NCI-H345 treated with DMSO at 0.1 percent for 48 hours (cell line): ENCODE data around the gene CLEC4C.
"Not testable (repeated sequence)": the region's sequence is repeated elsewhere in the genome, so short reads cannot be mapped to it uniquely, and the experiment has no call there.

Experiments
- DNase-seq: peaks from one replicate; lab custom pipeline; 2025; ENCODE audit not compliant: unreplicated experiment; lab: John Stamatoyannopoulos, UW

Gene CLEC4C, protein sequence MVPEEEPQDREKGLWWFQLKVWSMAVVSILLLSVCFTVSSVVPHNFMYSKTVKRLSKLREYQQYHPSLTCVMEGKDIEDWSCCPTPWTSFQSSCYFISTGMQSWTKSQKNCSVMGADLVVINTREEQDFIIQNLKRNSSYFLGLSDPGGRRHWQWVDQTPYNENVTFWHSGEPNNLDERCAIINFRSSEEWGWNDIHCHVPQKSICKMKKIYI

DNA sequence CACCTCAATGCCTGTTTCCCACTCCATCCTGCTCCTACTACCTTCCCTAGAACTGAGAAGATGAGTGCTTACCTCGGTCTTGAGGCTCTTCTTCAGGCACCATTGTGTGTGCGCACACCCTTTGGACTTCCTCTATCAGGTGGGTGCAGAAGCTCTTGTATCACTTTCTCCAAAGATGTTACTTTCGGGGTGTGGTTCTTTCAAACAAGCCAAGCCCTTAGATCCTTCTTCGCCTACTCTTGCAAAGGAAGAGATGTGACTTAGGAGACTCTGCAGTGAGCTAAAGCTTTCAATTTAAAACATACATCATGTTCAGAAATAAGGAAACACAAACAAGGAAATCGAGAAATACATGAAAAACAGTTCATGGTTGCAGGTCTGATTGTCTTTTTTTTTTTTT lies at the start of gene CLEC4C:
TSS of gene CLEC4C (minus strand) at position 130 of the 400 bp plus-strand sequence. CDS start at position 103, 27 bp downstream.
- DNase-seq = no peak

DNA sequence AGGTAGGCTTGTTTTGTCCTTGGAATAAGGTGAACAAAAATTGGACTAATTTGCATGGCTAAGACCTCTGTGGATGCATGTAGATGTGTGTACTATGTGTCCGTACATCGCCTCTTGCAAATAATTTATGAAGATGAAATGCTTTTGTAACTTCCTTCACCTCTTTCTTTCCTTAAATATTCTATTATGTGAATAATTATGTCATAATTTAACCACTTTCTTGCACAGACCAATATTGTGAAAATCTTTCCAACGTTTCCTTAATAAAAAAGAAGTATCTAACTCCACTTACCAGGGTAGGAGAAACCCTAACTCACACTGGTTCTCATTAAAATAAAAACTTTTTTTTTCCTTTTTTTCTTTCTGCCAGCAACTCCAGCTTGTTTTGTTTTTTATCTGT lies 46.0 kb upstream of the CLEC4C start:
- no peak for DNase-seq

DNA sequence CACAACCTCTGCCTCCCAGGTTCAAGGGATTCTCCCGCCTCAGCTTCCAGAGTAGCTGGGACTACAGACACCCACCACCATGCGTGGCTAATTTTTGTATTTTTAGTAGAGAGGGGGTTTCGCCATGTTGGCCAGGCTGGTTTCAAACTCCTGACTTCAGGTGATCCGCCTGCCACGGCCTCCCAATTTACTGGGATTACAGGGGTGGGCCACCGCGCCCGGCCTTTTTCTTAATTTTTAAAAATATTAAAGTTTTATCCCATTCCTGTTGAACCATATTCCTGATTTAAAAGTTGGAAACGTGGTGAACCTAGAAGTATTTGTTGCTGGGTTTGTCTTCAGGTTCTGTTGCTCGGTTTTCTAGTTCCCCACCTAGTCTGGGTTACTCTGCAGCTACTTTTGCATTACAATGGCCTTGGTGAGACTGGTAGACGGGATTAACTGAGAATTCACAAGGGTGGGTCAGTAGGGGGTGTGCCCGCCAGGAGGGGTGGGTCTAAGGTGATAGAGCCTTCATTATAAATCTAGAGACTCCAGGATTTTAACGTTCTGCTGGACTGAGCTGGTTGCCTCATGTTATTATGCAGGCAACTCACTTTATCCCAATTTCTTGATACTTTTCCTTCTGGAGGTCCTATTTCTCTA lies 41.8 kb upstream of the CLEC4C start, which contains the start of gene NANOG:
TSS of gene NANOG (plus strand) at position 519 of the 645 bp plus-strand sequence. CDS start 213 bp downstream, outside the sequence.
- DNase-seq = not testable (repeated sequence)

DNA sequence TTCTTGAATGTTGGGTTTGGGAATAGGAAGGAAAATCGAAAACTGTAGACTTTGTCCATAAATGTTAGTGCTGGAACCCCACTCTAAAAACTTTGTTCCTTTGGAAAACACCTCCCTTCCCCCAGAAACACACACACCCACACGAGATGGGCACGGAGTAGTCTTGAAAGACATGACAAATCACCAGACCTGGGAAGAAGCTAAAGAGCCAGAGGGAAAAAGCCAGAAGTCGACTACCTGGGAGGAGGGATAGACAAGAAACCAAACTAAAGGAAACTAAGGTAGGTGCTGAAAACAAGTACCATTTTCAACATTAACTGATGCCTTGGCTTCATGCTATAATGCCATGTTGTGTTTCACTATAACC lies 41.1 kb upstream of the CLEC4C start:
- DNase-seq = no peak

DNA sequence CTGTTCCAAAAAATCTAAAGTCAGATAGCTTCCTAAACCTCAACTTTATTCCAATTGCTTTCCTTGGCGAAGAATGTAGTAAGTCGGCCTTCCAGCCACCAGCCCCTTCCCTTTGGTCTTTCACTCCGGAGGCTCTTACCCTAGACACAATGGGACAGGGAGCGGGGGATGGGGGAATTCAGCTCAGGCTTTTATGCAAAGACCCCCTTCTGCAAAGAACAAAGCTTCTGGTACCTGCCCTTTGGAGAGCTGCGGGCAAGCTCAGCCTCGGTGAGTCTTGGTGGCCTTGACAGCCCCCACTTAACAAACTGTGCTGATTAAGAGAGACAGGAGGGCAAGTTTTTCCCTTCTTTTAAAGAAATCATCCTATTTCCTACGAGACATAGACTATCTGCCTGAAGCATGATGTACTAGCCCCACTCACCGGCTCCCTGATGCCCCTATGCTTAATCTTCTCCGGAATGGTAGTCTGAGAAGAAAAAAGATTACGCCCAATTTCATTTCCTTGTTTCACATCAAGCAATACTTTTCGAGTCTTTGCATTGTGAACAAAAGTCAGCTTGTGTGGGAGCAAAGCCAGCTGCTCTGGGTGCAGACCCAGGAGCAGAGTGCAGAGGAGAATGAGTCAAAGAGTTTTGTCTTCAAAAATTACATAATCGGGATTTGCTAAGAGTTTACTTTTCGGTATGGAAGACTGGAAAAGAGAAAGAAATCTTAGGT lies 40.6 kb upstream of the CLEC4C start:
- DNase-seq = no peak

DNA sequence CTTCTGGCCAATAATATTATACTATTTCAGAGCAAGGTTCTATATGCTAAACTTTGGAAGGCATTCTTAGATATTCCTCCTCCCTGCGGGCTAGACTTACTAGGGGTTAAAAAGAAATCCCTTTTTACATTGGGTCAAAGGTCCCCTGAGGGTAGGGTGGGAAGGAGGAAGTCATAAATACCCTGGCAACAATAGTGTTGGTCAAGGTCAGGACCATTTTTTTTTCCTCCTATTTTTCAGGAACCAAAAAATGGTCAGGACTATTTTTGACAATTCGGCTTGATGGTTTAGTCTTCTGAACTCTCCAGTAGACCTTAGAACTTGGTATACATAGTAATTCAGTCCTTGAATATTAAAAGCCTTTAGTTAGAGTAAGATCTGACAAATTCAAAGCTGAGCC lies 37.5 kb upstream of the CLEC4C start:
- DNase-seq = no peak

DNA sequence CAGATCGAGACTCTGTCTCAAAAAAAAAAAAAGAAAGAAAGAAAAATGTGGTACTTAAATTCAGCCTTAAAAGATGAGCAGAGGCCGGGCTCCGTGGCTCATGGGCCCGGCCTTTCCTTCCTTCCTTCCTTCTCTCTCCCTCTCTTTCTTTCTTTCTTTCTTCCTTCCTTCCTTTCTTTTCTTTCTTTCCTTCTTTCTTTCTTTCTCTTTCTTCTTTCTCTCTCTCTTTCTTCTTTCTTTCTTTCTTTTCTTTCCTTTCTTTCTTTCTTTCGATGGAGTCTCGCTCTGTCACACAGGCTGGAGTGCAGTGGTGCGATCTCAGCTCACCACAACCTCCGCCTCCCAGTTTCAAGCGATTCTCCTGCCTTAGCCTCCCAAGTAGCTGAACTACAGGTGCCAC lies 36.3 kb upstream of the CLEC4C start:
- not testable (repeated sequence) for DNase-seq

DNA sequence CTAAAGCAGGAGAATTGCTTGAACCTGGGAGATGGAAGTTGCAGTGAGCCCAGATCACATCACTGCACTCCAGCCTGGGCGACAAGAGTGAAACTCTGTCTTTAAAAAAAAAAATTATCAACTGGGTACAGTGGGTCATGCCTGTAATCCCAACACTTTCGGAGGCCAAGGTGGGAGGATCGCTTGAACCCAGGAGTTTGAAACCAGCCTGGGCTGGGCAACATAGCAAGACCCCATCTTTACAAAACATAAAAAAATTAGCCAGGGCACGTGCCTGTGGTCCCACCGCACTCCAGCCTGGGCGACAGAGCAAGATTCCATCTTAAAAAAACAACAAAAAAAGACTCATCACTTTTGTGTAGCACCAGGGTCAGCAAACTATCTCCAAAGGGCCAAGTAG lies 34.9 kb upstream of the CLEC4C start:
- no peak for DNase-seq

DNA sequence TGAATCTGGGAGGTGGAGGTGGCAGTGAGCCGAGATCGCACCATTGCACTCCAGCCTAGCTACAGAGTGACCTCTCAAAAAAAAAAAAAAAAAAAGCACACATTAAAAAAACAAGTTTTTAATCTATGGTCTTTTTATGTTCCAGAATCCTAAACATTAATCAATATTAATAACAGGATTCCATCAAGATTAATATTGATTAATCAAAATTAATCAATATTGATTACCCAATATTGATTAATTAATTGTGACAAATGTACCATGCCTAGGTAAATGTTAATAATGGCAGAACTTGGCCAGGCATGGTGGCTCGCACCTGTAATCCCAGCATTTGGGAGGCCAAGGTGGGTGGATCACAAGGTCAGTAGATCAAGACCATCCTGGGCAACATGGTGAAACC lies 34.1 kb upstream of the CLEC4C start:
- no peak for DNase-seq

DNA sequence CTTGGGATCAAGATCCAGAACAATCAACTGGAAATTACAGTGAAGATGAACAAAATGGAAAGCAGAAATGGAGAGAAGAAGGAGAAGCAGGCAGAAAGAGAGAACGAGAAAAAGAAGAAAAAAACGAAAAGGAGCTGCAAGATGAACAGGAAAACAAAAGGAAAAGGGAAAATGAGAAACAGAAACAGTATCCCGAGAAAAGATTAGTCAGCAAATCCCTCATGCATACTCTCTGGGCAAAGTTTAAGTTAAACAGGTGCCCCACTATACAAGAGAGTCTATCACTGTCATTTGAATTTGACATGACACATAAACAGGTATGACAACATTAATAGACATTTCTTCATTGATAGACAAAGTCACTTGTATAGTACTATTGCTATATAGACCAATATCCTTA lies 22.8 kb upstream of the CLEC4C start:
- no peak for DNase-seq

DNA sequence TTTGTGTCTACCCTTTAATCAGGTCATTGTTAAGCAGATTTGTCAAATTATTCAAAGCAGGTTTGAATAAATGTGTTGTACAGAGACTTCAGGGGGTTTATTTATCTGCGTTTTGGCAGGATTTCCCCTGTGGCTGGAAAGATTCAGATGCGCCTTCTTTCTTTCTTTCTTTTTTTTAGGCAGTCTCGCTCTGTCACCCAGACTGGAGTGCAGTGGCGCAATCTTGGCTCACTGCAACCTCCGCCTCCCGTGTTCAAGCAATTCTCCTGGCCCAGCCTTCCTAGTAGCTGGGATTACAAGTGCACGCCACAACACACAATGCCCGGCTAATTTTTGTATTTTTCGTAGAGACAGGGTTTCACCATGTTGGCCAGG lies 11.6 kb upstream of the CLEC4C start:
- no peak for DNase-seq

DNA sequence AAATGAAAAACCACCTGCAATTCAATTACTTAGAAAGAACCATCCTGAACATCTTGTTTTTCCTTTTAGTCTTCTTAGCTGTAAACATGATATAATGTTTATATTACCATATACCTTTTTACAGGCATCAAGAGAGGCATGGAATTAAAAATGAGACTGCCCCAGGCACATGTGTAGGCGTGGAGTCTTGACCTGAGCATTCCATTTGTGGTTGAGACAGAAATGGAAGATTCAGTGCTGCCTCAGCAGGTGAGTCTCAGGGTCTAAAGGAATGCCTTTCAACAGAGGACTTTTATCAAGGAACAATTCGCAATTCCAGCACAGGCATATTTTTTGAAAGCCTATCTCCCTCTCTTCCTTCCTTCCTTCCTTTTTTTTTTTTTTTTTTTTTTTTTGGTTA lies 9.8 kb upstream of the CLEC4C start:
- no peak for DNase-seq

DNA sequence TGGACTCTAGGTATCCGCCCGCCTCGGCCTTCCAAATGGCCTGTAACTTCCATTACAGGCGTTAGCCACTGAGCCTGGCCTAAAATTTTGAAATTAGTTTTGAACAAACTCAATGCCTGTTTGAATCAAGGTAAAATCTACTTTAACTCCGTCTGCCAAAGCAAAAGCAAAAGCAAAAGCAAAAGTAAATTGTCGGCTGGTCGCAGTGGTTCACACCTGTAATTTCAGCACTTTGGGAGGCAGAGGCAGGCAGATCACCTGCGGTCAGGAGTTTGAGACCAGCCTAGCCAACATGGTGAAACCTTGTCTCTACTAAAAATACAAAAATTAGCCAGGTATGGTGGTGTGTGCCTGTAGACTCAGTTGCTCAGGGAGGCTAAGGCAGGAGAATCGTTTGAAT lies 8.5 kb upstream of the CLEC4C start:
- not testable (repeated sequence) for DNase-seq

DNA sequence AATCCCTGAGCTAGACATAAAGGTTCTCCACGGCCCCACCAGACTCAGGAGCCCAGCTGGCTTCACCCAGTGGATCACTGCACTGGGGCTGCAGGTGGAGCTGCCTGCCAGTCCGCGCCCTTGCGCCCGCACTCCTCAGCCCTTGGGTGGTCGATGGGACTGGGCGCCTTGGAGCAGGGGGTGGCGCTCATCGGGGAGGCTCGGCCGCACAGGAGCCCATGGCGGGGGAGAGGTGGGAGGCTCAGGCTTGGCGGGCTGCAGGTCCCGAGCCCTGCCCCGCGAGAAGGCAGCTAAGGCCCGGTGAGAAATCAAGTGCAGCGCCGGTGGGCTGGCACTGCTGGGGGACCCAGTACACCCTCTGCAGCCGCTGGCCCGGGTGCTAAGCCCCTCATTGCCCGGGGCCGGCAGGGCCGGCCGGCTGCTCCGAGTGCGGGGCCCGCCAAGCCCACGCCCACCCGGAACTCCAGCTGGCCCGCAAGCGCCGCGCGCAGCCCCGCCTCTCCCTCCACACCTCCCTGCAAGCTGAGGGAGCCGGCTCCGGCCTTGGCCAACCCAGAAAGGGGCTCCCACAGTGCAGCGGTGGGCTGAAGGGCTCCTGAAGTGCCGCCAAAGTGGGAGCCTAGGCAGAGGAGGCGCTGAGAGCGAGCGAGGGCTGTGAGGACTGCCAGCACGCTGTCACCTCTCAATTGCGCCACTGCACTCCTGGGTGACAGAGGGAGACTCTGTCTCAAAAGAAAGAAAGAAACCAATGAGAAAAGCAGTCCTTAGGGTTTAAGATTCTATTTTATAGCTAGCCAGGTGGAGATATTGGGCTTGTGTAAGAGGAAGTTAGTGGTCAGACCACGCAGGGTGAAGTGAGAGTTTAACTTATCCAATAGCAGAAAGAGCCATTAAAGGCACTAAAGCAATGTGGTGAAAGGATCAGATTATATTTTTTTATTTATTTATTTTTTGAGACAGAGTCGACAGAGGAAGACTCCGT lies 5.1 kb upstream of the CLEC4C start:
- not testable (repeated sequence) for DNase-seq

DNA sequence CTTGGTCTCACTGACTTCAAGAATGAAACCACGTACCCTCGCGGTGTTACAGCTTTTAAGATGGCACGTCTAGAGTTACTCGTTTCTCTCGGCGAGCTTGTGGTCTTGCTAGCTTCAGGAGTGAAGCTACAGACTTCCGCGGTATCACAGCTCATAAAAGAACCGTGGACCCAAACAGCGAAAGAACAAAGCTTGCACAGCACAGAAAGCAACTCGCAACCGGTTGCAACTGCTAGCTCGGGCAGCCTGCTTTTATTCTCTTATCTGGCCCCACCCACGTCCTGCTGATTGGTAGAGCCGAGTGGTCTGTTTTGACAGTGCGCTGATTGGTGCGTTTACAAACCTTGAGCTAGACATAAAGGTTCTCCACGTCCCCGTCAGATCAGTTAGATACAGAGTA lies 4.2 kb upstream of the CLEC4C start:
- DNase-seq = no peak

DNA sequence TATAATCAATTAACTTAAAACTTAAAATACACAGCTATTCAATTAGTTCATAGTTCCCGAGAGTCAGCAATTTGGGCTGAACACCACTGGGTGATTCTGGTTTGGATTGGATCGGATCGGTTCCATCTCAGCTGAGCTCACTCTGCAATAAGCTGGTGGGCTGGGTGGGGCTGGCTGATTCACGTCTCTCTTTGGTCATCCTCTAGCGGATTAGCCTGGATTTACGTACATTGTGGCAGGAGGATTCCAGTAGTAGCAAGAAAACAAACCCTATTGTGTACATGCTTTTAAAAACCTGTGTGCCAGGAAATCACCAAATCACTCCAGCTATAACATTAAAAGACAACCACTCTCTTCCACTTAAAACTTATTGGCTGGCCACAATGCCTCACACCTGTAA lies 3.2 kb upstream of the CLEC4C start:
- DNase-seq = no peak

DNA sequence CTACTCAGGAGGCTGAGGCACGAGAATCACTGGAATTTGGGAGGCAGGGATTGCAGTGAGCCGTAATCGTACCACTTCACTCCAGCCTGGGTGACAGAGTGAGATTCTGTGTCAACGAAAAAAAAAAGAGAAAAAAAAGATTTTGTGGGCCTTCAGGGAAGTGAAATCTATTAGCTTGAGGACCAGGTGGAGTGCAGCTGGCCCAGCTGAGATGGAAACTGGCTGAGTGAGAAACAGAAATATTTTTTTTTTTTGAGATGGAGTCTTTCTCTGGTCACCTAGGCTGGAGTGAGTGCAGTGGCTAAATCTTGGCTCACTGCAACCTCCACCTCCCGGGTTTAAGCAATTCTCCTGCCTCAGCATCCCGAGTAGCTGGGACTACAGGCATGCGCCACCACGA lies 2.3 kb upstream of the CLEC4C start:
- DNase-seq = no peak

DNA sequence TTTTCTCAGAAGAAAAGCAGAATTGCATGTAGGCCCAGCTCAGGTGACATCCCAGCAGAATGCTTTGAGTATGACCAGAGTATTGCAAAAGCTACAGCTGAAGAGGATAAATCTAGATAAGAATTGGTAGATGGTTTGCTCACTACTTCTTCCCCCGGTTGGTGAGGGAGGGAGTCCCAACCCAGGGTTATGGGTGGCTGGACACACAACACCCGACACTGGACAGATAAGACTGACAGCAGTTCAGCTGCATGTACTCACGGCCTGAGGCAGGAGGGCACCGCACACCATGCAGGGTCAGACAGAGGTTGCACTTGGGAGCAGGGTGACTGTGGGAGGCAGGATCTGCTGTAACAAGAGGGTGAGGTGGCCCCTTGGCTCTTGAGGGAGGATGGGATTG lies 1.7 kb upstream of the CLEC4C start:
- DNase-seq = no peak

DNA sequence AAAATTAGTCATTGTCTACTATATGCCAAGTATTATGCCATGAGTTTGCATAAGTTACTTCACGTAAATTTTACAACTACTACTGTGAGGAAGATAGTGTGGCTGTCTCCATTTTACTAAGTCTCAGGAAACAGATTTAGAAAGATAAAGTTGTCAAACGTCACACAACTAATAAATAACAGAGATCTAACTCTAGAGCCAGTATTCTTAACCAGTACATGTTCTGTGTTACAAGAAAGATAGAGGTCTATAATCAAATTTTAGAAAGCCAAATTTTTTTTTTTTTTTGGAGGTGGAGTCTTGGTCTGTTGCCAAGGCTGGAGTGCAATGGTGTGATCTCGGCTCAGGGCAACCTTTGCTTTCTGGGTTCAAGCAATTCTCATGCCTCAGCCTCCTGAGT lies 14.2 kb downstream of the CLEC4C start:
- DNase-seq = no peak

DNA sequence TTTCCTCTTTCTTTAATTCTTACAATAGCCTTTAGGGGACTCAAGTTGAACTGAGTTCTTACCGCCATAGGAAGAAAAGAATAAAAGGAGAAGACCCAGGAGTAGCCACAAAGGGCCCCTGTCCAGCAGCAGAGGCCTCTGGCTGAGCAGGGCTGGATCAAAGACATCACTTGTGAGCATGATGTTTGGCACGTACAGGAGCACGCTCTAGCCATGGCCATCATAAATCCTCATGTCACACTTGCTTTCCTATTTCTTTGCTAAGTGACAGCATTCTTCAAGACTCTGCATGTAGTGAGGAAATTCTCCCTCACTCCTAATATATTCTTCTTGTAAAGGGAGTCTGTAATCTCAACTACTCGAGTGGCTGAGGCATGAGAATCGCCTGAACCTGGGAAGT lies 15.7 kb downstream of the CLEC4C start:
- no peak for DNase-seq

DNA sequence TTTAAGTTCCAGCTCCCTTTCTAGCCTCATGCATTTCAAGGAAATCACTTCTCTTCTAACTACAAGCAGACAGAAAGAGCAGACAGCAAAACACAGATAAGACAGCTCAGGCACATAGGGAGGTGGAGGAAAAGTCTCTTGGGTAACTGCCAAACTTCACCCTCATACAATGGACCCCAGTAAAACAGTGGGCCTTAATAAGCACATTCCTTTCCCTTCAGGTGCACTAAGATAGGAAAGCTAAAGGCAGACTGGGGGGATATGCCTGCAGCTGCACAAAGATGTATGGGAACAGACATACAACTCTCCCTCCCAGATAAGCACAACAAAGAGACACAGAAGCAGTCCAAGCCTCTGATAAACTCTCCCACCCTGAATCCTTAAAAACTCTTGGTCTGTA lies 16.2 kb downstream of the CLEC4C start:
- not testable (repeated sequence) for DNase-seq
